Amniotic stem cell (primary cell): ENCODE data around the gene CARD18.
"Not testable (repeated sequence)": the region's sequence is repeated elsewhere in the genome, so short reads cannot be mapped to it uniquely, and the experiment has no call there.

Source experiments
- DNase-seq: peaks from one replicate; lab custom pipeline; 2025; lab: John Stamatoyannopoulos, UW

CARD18 gene

GRCh38 chr11:105132716-105133511 is 6.7 kb downstream of the CARD18 start:
- no peak for DNase-seq

- no peak for DNase-seq
Measured at GRCh38 chr11:105130189-105130813, 9.3 kb downstream of the CARD18 start.

- DNase-seq: no peak
Measured at GRCh38 chr11:105124756-105125155, 14.8 kb downstream of the CARD18 start.

- no peak for DNase-seq
Measured at GRCh38 chr11:105111145-105111944, 28.2 kb downstream of the CARD18 start.

- DNase-seq: no peak
Measured at GRCh38 chr11:105110688-105111030, 28.9 kb downstream of the CARD18 start.

DNA sequence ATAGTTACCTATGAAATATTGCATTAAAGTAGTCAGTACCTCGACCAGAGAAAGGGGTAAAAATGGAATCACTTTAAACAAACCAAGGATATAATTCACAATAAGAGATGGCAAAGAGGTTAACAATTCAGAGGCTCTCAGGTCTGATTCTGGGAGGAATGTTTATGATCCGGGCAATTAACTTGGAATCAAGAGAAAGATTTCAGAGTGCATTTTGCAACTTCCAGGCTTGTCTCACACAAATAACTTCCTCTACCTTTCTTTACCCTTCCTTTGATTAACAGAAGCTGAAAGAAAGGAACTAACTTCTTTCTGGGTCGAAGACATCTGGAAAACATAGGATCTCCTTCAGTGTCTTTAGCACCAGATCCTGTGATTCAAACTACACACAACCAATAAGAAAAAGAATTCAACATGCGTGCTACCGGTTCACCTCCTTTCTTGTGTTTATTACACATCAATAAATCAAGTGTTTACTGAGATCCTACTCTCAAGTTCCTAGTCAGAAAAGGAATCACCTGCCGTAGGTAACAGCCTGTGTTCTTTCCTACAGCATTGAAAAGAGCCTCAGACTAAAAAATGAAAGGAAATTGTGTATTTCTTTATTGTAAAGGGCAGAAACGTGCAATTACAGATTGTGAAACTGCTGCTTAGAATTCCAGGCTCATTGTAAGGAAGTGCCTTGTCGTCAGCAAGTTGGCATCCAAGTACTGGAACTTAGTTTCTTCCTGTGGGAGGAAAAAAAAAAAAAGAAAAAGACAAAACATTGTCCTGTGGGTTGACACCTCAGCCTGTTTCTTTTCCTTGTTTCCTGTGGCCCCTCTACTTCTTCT is 29.5 kb downstream of the CARD18 start:
- DNase-seq: no peak

DNA sequence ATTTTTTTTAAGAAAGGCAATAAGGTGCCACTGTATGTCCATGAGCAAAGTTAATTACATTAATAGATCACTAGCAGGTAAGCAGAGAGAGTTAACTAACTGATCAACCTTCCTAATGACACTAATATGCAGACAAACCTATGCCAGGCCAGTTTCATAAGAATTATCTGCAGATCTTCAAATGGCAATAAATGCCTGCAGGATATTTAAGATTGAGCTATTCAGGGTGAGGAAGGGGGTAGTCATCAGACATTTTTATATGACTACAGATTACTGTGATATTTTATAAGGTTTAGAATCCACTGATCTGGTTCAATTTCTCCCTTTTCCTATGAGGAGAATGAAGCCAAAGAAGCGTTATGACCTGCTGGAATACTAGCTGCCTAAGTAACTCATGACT is 30.2 kb downstream of the CARD18 start:
- DNase-seq: no peak

GRCh38 chr11:105108247-105108646 is 31.3 kb downstream of the CARD18 start:
- DNase-seq: no peak

GRCh38 chr11:105107226-105107825 is 32.2 kb downstream of the CARD18 start:
- not testable (repeated sequence) for DNase-seq

DNA sequence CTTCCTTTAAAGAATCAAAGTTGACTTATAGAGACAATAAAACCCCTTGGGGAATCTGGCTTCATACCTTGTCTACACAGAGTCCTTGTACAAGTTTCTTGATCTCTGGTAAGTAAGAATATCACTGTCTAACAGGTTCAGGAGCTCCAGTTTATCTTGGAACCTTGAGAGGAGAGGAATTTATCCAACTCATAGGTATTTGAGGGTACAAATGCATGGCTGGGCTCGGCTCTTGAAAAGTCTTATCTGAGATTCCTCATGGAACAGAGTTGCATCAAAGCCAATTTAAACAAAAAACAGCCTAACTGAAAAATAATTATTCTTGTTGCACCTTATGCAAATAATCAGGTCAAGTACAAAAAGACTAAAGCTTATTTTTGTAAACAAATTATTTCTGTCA is 33.4 kb downstream of the CARD18 start:
- DNase-seq: no peak

DNA sequence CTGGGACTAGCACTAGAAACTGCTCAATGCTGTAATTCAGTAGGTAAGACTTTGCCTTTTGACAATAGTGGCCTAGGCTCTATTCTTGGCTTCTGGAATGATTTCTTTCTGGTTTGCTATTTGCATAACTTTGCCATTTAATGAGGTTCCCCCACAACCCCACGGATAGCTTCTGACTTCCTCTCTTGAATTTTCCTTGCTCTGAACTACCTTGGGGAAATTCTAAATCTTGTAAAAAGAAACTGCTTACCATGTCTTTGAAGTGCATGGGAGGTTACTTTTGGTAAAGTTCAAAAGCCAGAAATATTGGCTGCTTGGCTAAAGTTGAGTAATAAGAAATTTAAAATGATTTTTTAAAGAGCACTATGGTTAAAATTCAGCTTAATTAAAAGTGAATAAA is 35.3 kb downstream of the CARD18 start:
- DNase-seq: no peak

DNA sequence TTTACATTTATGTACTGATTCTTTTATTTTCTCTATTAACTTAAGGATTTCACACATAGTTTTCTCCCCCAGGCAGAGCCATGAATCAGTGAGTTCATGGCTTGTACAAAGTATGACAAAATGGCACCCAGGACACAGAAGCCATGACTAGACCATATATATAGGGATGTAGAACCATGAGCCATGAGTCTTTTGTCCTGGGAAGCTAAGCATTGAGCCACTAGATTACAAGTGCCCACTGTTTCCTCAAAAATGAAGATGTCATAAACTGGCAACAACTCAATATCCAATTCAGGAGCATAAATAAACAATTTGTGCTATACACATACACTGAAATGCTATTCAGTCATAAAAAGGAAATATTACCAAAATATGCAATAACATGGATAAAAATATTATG is 36.2 kb downstream of the CARD18 start:
- DNase-seq: no peak

DNA sequence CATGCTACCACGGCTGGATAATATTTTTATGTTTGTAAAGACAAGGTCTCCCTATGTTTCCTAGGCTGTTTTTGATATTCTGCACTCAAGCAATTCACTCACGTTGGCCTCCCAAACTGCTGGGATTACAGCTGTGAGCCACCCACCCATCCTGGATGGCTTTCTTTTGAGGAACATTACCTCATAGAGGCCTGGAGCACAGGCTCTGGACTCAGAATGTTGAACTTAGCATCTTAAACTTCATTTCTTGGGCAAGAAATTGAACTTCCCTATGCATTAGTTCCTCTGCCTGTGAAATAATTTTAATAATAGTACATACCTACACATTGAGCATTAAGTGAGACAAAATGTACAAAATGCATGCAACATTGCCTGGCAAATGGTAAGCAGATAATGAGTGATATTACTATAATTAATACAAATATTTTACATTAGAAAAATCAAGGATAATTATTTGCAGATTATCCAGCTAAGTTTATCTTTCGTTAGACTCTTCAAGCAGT is 37.4 kb downstream of the CARD18 start:
- not testable (repeated sequence) for DNase-seq

GRCh38 chr11:105100981-105101630 is 38.5 kb downstream of the CARD18 start:
- DNase-seq: no peak

GRCh38 chr11:105100206-105100605 is 39.4 kb downstream of the CARD18 start:
- no peak for DNase-seq

GRCh38 chr11:105099594-105099993 is 40.0 kb downstream of the CARD18 start:
- not testable (repeated sequence) for DNase-seq

GRCh38 chr11:105092256-105093239 is 47.0 kb downstream of the CARD18 start:
- no peak for DNase-seq
